Limb (tissue), 2 donors: Measurements from ENCODE around the gene TBC1D16.
A peak's percentile ranks its signal among the peaks of the same experiment; 100 is the strongest.

ENCODE experiments used
- DNase-seq, 2 donors: peaks; one replicate each; pipeline ENCODE4 v3.0.0-alpha.2; 2016; ENCODE audit errors: extremely low spot score in 2 of 2

The TBC1D16 gene

DNA sequence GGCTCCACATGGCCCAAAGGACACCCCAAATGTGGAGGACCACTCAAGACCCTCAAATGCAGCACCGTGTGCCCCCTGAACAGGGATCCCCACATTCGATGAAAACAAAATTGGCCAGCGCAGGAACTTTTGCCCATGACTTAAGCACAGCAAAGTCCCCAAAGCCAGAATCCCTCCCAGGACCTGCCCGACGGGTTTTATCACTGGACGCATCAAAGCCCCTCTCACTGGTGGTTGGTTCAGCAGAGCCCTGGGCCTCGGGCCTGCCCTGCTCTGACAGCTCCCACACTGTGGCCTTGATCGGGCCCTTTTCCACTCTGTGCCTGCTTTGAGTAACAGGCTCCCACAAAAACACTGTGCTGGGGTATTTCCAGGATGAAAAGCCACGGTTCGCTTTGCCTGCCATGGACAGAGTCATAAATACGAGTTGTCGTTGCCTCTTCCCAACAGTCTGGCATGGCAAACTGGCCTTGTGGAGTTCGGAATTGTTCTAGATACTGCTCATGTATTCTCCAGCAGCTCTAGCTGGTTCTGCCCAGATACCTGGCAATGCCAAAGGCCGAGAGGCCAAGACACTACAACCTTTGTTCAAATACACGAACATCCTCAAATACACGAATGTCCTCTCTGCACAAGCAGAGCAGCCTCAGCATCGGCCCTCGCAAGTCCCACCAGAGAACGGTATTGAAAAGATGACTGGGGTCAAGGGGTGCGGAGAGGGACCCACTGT lies 46.4 kb downstream of the TBC1D16 start:
- peak in 1 of 2 donors; percentile 31 for DNase-seq

- DNase-seq: no peak
These were observed 47.3 kb downstream of the TBC1D16 start for GRCh38 chr17:79988185-79988971.

DNA sequence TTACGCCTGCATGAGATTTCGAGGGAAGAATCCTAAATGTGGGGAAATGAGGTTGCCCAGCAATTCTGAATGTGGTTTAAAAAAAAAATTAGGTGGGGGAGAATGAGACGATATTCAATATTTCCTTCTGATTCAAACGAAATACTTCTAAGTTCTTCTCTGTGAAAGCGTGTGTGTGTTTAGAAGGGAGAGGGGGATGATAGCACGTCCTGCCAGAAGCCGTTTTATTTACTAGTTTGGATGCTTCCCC lies 47.8 kb downstream of the TBC1D16 start:
- DNase-seq: no peak

DNA sequence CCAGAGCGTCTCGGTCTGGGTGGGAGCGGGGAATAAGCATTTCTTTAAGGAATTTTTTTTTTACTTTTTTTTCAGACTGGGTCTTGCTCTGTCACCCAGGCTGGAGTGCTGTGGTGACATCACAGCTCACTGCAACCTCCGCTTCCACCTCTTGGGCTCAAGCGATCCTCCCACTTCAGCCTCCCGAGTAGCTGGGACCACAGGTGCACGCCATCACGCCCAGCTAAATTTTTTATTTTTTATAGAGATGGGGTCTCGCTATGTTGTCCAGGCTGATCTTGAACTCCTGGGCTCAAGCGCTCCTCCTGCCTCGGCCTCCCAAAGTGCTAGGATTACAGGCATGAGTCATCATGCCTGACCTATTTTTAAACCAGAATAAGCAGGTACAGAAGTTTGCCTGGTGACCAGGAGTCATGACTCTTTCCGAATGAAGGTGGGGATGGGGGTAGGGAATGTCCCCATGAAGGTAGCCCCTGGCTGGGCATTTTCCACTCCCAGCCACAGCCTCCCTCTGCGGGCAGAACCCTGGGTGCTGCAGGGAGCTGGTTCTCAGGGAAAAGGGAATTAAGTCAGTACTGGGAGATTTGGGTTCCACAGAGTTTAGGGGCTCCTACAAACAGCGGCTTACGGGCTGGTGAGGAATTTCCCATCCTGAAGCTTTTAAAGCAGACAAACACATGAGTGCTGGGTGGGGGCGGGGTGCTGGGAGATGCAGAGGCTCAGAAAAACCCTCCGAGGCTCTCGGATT lies 48.3 kb downstream of the TBC1D16 start:
- DNase-seq: no peak

DNA sequence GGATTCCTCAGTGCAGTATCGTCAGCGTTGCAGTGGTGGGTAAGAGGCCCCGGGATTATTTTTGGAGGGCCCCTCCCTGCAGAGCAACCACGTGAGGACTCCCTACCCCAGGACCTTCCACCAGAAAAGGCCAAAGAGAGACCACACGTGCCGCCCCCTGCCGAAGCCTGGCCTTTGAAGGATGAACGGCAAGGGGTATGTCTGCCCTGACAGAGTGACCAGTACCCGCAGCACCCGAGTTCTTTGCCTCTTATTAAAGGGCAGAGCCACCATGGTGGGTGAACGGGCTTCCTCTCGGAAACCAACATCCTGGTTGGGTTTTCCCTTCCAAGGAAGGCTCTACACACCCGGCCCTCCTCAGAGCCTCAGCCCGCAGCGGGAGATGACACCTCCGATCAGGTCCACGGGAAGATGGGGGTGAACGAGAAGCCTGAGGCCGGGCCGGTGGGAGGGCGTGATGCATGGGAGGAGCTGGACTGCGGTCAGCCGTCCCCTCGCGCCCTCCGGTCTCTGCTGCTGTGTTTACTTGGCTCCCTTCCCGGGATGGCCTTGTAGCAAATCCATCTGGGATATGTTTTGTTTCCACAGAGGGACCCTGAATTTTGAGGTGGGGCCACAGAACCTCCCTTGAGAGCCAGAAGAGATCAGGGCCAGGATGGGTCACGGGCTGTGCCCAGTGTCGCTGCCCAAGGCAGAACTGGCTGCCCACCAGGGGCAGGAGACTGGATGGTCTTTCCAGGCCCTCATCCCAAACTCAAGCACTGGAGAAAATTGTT lies 49.1 kb downstream of the TBC1D16 start:
- no peak for DNase-seq

- DNase-seq: no peak
These were observed 49.7 kb downstream of the TBC1D16 start for GRCh38 chr17:79985943-79986391.

DNA sequence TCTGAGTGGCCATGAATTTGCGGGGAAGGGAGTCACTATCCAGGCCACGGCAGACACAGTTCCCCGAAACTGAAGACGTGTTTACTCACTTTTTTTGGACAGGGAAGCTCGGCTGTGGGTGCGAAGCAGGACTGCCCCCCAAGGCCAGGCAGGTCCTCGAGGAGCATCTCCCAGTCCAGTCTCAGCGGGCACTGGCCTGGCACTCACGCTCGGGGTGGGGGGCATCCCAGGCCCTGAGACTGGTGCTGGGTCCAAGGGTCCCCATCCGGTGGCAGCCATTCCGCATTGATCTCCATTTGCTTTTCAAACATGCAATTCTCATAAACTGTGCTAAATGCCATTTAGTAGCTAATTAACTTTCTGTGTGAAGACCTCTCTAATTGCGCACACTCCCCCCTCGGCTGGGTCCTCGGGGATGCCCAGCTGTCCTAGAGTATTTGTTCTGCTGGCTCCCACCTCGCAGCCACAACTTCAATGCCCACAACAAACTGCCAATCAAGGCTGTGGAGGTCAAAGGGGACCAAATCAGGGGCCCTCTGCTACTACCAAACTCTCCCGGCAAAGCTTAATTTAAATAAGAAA lies 50.2 kb downstream of the TBC1D16 start:
- DNase-seq: no peak

GRCh38 chr17:79984877-79985276 lies 50.8 kb downstream of the TBC1D16 start:
- no peak for DNase-seq

- no peak for DNase-seq
These were observed 51.4 kb downstream of the TBC1D16 start for GRCh38 chr17:79984045-79984840.

- no peak for DNase-seq
These were observed 52.2 kb downstream of the TBC1D16 start for GRCh38 chr17:79983456-79983855.

DNA sequence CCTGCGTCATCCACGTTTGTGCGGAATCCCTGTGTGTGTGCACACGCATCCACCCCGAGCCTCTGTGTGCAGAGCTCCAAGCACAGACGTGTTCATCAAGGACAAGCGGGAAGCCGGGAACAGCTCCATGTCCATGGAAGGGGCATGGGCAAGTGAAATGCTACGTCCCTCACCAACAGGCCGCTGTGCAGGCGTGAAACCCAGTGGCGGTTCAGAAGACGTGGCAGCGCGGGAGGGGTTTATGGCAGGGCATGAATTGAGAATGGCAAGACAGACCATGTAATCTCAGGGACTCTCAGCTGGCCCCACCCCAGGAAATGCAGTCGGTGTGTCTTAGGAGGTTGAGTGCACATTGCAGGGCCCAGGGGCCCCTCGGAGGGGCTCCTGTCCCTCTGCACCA lies 52.7 kb downstream of the TBC1D16 start:
- no peak for DNase-seq

- DNase-seq: no peak
These were observed 54.0 kb downstream of the TBC1D16 start for GRCh38 chr17:79981661-79982101.

GRCh38 chr17:79981090-79981489 lies 54.6 kb downstream of the TBC1D16 start:
- no peak for DNase-seq

GRCh38 chr17:79980246-79981043 lies 55.2 kb downstream of the TBC1D16 start:
- DNase-seq: no peak

GRCh38 chr17:79979816-79980215 lies 55.9 kb downstream of the TBC1D16 start:
- no peak for DNase-seq

GRCh38 chr17:79979221-79979741 lies 56.4 kb downstream of the TBC1D16 start:
- no peak for DNase-seq

GRCh38 chr17:79978548-79978855 lies 57.2 kb downstream of the TBC1D16 start:
- no peak for DNase-seq

DNA sequence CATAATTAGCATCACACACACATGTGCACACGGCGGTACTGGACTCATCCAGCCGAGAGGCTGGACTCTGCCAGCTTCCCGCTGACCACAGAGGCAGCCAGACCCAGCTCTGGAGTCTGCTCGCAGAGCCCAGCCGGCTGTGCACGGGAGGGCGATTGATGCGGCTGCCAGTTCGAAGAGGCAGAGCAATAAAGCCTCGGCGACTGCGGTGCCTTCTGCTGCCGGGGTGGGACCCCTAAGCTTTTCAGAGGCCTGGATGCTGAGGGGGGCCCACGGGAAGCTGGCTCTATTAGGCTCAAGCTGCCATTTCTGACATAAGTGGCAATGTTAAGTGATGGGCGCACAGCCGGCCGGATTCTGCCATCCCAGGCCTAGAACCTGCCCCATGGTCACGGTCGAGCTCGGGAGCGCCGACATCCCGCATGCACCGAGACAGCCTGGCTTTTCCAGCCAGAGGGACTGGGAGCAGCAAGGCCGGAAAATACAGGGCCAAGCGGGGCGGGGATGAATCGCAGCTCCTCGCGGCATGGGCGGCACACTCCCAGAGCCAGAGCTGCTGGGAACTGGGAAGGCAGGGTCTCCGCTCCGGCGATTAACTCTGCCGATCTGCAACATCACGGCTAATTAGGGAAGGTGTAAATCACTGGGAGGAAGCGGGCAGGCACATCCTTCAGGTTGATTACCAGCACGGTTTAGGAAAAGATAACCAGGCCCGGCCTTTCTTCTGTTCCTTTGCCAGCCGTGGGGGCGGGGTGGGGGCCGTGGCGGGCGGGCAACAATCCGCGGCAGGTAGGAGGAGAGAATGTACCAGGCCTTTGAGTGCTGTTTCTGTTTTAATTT lies 57.7 kb downstream of the TBC1D16 start:
- DNase-seq: no peak
